ENCODE measurements around the gene MAP4. TPM values are rescaled to one million over a fixed set of nuclear protein-coding genes. Genes with fewer than 3 reads are reported as not detected.

Gene MAP4
- total and polyA plus RNA-seq, 2 donors (not counting 1 experiment from before 2014, with no cell fraction given) = 39.2 to 132 TPM

DNA sequence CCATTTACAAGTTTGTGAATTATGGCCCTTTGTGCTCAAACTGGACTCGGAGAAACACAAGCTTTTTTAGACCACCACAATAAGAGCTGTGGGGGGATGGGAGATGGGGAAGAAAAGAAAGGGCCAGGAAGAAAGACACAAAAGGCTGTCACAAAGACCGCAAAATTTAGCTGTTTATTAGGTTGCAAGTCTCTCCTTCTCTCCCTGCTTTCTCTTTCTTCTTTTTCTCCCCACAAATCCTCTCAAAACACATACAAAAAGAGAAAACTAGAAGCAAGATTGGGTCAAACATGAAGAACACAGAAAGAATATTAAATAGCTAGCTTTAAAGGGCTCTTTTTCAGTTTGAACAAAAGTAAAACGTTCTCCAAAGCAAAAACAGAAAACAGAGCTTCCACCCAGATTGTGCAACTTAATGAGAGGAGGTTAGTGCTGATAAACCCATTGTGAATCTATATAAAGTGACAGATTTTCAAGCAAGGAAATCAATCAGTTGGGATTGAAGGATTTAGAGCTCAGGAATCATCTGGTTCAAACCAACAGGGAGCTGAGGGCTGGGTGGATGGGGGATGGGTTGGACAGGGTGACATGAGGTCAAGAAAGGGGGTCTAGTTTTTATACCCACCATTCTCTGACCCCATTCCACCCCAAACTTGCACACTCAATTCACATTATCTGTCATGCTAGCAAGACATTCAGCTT, 125.9 kb downstream of the MAP4 start:
- POLR2A ChIA-PET = no interaction called here
- TF ChIP-seq CTCF (IDR thresholded peaks at IDR 0.05) (no peak), EZH2 (IDR thresholded peaks at IDR 0.05; ENCODE audit: borderline replicate concordance, insufficient read depth, low read depth, low read length, poor library complexity, severe bottlenecking) (no peak)
- Histone ChIP-seq H3K36me3 (replicated peaks in 1 of 2; ENCODE audit: control extremely low read depth in 1 of 2, control insufficient read depth in 1 of 2, extremely low read depth in 1 of 2, insufficient read depth in 2 of 2, low read length in 1 of 2) (peaks cover 3 to 18% of the 10 kb centered on the region in 2 experiments), H4K20me1 (ENCODE audit: control insufficient read depth, insufficient read depth, low read length, poor library complexity, severe bottlenecking) (no peaks in the 10 kb centered on the region), H3K4me3 (ENCODE audit: control extremely low read depth in 1 of 5, extremely low read depth in 1 of 5, insufficient read depth in 1 of 5, low read depth in 2 of 5, low read length in 4 of 5) (no peak overlapping the region), H3K27ac (ENCODE audit: low read length in 2 of 2) (no peak overlapping the region), H3K9ac (ENCODE audit: low read length) (no peak overlapping the region), H3K4me1 (ENCODE audit: control insufficient read depth in 2 of 2, insufficient read depth in 2 of 2, low read length in 2 of 2) (peaks cover 0 to under 1% of the 10 kb centered on the region in 2 donors), H3K79me2 (ENCODE audit: control insufficient read depth, insufficient read depth, low read length) (no peaks in the 10 kb centered on the region), H3K4me2 (replicated peaks; ENCODE audit: low read depth, low read length, poor library complexity, severe bottlenecking) (no peak overlapping the region), H3K27me3 (replicated peaks in 1 of 4; ENCODE audit: control extremely low read depth in 1 of 4, control insufficient read depth in 3 of 4, insufficient read depth in 4 of 4, low read length in 3 of 4) (no peaks in the 10 kb centered on the region), H3K9me3 (ENCODE audit: control extremely low read depth in 1 of 3, control insufficient read depth in 2 of 3, insufficient read depth in 1 of 3, low read length in 2 of 3) (no peaks in the 10 kb centered on the region), H2AFZ (ENCODE audit: insufficient read depth, low read depth, low read length, poor library complexity, severe bottlenecking) (no peak overlapping the region)
- peaks cover 6% of the 10 kb centered on the region for H3K4me1 Mint-ChIP-seq
- H3K27ac Mint-ChIP-seq = no peak overlapping the region
- CTCF ChIA-PET = interaction anchor here (1.2 kb wide), 1 partner anchor 9 kb away, joined by 3 read pairs; no protein-coding TSS in a partner anchor
- intact Hi-C loops (cut with micrococcal nuclease) = no loop called here
- ATAC-seq (ENCODE audit: low read depth) (no peak), DNase-seq (no peak)
- H3K27me3 Mint-ChIP-seq = no peaks in the 10 kb centered on the region
- H3K9me3 Mint-ChIP-seq (ENCODE audit: insufficient read depth) = no peaks in the 10 kb centered on the region
- no peak overlapping the region for H3K4me3 Mint-ChIP-seq
- no CpG with 5 or more reads among the region's 3 CpGs for WGBS (ENCODE audit: insufficient coverage)

- intact Hi-C loops (cut with micrococcal nuclease) = no loop called here
- Histone ChIP-seq H3K4me1 (ENCODE audit: control insufficient read depth in 2 of 2, insufficient read depth in 2 of 2, low read length in 2 of 2) (peaks cover 9 to 10% of the 10 kb centered on the region in 2 donors), H3K27ac (ENCODE audit: low read length in 2 of 2) (no peak overlapping the region), H3K9me3 (ENCODE audit: control extremely low read depth in 1 of 3, control insufficient read depth in 2 of 3, insufficient read depth in 1 of 3, low read length in 2 of 3) (peaks cover 0 to 5% (median 0%) of the 10 kb centered on the region in 3 donors), H3K79me2 (ENCODE audit: control insufficient read depth, insufficient read depth, low read length) (no peaks in the 10 kb centered on the region), H3K9ac (ENCODE audit: low read length) (no peak overlapping the region), H3K4me3 (ENCODE audit: control extremely low read depth in 1 of 5, extremely low read depth in 1 of 5, insufficient read depth in 1 of 5, low read depth in 2 of 5, low read length in 4 of 5) (no peak overlapping the region), H4K20me1 (ENCODE audit: control insufficient read depth, insufficient read depth, low read length, poor library complexity, severe bottlenecking) (no peaks in the 10 kb centered on the region), H3K27me3 (replicated peaks in 1 of 4; ENCODE audit: control extremely low read depth in 1 of 4, control insufficient read depth in 3 of 4, insufficient read depth in 4 of 4, low read length in 3 of 4) (no peaks in the 10 kb centered on the region), H2AFZ (ENCODE audit: insufficient read depth, low read depth, low read length, poor library complexity, severe bottlenecking) (no peak overlapping the region), H3K4me2 (replicated peaks; ENCODE audit: low read depth, low read length, poor library complexity, severe bottlenecking) (no peak overlapping the region), H3K36me3 (replicated peaks in 1 of 2; ENCODE audit: control extremely low read depth in 1 of 2, control insufficient read depth in 1 of 2, extremely low read depth in 1 of 2, insufficient read depth in 2 of 2, low read length in 1 of 2) (peaks cover 3 to 18% of the 10 kb centered on the region in 2 experiments)
- H3K9me3 Mint-ChIP-seq (ENCODE audit: insufficient read depth) = no peaks in the 10 kb centered on the region
- no peak overlapping the region for H3K4me3 Mint-ChIP-seq
- H3K27me3 Mint-ChIP-seq = no peaks in the 10 kb centered on the region
- TF ChIP-seq EZH2 (IDR thresholded peaks at IDR 0.05; ENCODE audit: borderline replicate concordance, insufficient read depth, low read depth, low read length, poor library complexity, severe bottlenecking) (no peak), CTCF (IDR thresholded peaks at IDR 0.05) (no peak)
- H3K4me1 Mint-ChIP-seq = peaks cover 15% of the 10 kb centered on the region
- DNase-seq (no peak), ATAC-seq (ENCODE audit: low read depth) (no peak)
- POLR2A ChIA-PET = no interaction called here
- no peak overlapping the region for H3K27ac Mint-ChIP-seq
- no CpG with 5 or more reads among the region's 4 CpGs for WGBS (ENCODE audit: insufficient coverage)
- CTCF ChIA-PET = no interaction called here
Observed at GRCh38 chr3:47888986-47889757, 127.0 kb downstream of the MAP4 start.
